GF-D8 (cell line): ENCODE data around the gene TBRG4.

Experiments
- DNase-seq: peaks from one replicate; lab custom pipeline; 2025; lab: John Stamatoyannopoulos, UW

Gene TBRG4

DNA sequence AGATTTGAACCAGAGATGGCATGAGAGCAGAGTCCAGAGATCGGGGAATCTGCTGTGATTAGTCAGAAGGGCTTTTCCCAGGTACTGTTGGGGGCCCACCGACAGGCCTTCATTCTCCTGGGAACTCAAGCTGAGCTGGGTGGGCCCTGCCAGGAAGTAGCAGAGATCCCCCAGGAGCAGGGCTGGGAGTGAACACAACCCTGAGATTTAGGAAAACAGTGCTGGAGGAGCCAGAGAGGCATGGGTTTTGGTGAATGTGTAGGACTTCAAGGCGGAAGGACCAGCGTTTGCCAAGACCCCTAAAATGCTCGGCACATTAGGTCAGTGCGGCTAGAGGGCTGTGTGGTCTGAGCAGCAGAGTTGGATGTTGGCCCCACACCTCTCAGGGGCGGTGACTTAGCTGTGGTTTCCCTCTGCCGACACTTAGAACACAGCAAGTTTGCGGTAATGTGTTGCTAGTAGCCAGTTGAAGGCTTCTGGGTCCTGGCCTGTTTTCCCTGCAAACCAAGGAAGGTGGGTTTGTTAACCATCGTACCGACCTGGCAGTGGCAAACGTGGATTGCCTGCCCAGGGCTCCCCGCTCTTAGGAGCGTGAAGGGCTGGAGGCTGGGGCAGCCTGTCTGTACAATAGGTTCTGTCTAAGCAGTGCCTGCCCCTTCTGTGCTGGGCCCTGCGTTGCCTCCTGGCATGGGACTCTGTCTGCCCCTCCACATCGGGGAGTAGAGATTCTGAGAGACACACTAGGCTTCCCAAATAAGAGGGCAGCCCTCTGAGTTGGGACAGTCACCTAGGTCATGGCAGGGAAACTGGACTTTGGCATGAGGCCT lies 36.8 kb downstream of the TBRG4 start:
- DNase-seq: no peak

DNA sequence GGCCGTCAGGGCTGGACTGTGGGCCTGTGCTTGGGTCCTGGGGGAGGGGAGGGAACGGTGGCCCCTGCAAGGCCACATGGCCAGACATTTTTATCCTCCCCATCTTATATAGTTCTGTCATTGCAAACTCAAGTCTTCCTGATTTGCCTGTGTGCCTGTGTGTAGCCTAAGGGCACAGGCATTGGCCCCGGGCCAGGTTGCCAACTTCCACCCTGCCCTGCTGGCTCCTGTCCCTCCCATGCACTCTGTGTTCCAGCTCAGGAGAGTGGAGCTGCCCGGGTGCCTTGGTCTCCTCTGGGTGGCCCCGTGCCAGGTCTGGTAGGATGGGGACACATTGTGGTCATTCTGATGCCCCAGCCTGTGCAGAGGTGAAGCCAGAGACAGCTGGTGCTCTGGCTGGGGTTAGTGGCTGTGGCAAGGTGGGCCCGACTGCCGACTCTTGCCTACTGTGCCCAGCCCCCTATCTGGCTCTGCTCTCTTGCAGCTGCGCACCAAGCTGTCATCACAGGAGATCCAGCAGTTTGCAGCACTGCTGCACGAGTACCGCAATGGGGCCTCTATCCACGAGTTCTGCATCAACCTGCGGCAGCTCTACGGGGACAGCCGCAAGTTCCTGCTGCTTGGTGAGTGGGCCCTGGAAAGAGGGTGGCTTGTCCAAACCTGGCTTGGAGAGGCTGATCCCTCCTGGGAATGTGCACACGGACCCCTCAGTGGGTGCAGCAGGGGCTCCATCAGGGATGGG lies 37.5 kb downstream of the TBRG4 start:
- DNase-seq: no peak

DNA sequence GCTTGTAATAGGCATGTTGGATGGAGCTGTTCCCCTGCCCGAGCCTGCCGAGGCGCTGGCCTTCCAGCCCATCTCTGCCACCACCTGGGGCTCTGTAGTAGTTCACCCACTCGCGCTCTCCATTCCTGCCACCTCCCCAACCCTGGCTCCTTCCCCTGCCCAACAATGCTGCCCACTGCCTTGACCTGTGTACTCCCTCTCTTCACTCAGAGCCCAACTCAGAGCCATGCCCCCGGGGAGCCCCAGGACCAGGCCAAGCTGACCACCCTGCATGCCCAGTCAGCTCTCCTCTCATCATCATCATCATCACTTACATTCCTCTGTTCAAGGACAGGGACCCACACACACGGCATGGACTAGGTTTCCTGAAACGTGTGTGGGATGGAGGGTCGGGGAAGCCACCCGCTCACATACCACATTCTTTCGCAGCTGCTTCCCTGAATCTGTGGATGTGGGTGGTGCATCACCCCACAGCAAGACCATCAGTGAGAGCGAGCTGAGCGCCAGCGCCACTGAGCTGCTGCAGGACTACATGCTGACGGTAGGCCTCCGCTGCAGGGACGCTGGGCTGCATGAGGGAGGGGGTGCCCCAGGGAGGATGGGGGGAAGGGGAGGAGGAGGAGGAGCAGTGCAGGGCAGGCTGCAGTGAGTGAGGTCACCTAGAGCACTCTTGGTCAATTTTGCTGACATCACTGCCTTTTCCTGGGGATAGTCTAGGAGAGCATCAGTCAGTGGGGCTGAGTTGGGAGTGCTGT lies 38.3 kb downstream of the TBRG4 start:
- DNase-seq: no peak

DNA sequence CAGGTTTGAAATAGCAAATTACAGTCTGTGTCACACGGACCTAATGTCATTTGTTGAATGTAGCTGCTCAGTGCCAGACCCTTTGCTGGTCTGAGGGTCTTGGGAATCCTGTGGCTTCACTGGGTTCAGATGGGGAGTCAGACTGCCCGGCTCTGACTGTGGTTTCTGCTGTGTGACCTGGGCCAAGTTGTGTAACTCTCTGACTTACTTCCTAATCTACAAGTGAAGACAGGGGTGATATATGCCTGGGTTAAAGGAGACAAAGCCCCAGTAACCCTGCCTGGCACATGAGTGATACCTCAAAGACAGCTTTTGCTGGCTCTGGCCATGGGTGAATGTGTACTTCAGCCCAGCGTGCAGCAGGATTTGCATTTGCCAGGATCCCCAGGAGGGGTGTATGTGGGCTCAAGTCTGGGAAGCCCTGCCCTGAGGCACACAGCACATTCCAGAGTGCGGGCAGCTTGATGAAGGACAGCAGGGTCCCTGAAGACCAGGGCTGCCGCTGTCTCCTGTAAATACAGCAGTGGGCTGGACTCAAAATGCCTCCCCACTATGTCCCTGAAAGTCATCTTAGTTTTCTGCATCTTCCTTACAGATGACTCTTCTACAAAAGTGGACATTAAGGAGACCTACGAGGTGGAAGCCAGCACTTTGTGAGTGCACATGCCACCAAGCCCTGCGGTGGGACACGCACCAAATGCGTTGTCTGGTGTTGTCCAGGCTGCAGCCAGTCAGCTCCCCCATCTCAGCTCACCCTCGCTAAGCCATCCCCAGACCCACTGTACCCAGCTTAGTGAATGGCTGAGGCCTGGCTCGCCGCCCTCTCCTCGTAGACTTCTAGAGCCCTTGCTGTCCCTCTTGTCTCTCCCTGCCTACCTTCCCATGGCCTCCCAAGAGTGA lies 39.1 kb downstream of the TBRG4 start:
- peak; percentile 18 for DNase-seq

DNA sequence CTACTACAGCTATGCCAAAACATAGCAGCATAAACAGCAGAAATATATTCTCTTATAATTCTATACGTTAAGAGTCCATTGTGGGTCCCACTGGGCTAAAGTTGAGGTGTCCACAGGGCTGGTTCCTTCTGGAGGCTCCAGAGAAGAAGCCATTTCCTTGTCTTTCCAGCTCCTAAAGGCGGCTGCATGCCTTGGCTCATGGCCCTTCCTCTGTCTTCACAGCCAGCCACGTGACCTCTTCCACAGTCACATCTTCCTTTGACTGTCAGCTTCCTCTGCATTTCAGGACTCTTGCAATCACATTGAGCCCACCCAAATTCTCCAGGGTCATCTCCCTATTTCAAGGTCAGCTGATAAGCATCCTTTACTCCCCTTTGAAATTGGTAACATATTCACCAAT lies 40.0 kb downstream of the TBRG4 start:
- DNase-seq: no peak

DNA sequence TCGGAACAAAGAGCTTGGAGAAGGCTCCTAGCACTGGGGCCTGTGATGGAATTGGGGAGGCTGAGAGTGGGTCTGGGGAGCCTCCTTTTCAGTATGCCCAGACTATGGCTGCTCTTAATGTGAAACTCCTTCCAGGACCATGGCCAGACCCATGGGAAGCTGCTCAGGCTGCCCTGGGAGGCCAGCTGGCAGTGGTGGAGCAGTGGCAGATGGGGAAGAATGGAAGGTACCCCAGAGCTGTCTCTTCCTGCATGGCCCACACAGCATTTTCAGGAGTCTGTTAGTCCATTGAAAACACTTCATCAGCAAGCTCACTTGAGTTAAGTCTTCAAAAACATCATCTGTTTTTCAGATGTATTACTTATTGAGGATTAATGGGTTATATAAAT lies 41.2 kb downstream of the TBRG4 start:
- no peak for DNase-seq

DNA sequence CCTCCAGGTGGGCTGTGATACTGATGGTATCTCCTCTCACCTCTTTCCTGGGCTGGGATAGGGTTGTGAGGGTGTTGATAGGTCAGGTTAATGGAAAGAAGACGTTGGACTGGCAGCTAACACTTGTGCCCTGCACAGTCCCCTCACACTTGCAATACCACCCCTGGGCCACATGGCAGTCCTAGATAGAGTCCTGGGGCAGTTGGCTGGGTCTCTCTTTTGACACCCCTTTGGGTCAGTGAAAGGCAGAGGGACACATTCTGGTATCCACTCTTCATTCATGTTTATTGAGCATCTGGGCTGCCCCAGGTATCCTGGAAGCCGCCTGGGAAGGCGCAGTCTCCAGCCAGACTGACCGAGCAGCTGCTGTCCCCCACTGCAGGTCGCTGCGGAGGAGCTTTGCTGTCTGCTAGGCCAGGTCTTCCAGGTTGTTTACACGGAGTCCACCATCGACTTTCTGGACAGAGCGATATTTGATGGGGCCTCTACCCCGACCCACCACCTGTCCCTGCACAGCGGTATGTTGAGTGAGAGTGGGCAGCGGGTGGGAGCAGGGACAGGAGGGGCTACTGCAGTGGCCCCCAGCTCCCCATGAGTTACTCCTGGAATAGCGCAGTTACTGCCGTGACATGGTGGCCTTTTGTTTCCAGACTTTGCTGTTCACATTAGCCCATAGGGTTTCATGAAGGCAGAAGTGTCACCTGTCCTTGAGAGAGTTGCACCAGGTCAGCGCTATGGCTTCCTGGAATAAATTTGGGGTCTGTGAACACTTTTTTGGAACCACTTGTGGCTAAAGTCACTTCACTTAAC lies 41.8 kb downstream of the TBRG4 start:
- DNase-seq: no peak

DNA sequence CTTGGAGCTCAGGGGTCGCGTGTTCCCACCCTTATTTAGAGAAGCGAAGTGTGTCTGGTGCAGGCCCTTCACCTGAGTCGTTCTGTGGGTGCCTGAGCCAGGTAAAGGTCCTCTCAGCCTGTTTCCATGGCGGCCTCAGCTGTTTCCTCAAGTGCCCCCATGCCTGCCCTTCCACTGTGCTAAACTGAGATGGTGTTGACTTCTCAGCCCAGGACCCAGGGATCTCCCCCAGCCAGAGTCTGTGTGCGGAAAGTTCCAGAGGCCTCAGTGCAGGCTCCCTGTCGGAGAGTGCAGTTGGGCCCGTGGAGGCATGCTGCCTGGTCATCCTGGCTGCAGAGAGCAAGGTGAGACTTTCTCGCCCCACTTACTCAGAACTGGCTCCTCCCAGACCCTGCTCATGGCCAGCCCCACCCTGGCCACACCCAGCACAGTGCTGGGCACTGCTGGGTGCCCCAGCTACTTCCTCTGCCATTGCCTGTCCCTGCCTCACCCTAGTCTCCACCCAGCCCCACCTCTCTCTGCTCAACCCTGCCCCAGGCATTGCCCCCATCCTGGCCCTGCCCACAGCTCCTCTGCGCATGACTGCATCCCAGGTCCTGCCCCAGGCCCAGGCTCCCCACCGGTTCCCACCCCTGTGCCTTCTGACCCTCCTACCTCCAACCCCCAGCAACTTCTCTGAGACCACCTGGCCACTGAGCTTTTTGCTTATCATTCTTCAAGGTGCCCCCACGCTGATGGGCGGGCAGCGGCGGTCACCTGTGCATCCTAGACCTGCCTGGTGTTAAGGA lies 43.1 kb downstream of the TBRG4 start:
- DNase-seq: no peak

DNA sequence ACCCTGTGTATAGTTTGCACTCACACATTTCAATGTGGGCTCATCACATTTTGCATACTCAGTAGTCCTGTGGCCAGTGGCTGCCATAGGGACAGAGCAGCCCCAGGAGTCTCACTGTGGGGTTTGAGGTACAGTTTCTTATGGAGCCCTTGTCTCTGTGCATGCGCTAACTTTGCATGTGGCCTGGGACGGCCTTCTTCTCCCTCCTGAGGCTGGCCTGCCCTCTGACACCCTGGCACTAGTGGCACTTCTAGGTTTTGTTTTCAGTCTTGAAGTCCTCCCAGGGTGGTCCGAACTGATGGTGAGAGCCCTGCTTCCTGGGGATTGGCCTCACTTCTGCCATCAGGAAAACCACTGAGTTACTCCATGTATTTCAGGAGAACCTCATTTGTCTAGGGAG lies 43.9 kb downstream of the TBRG4 start:
- no peak for DNase-seq

DNA sequence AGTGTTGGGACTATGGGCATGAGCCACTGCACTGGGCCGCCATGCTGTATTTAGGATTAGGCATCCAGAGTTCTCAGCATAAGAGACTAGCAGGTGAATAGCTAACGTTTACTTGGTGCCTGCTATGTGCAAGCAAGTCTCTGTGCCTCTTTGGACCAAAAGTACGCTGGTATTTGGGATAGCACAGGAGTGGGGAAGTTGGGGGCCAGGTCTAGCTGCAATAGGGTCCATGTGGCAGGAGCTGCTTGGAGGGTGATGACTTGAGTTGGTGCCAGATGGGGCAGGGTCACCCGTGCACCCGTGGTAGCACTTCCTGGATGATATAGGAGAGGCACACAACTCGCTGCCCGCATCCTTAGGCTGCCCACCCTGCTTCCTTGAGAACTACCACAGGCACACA lies 45.1 kb downstream of the TBRG4 start:
- no peak for DNase-seq

DNA sequence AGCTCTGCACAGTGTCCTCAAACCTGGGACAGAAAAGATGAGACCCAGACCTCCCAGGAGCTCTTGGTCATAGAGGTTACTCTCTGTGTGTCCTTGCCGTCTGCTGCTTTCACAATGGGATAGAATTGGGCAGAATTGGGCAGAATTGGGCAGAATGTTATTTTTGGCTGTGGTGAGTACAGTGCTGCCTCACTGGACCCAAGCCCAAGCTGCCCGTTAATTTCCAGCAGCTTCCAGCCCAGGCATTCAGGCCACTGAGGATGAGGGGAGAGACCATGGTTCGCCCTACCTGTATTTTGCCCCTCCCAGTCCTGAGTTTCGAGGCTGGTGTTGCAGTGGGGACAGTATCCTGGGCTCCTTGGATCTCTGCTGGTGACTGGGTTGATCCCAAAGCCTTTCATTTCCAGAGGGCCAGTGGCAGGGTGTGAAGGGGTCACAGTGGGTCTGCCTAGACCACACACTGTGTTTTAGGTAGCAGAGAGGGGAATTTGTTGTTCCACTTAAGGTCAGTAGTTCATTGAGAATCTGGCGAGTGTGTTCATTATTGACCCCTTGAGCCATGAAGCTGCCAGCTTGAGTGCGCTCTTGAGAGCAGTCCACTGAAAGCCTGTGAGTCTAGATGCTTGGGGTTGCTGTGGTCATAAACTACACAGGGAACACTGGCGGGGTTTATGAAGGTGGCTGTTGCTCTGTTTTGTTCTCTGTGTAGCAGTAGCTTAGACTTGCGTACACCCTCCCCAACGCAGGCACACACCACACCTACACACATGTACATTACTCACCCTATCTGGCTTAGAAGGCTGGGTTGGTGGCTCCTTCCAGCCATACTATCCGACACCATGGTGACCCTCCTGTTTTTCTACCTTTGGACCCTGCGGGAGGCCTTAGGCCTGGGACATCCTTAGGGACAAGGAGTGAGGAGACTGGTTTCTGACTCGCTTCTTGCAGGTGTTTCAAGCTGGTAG lies 46.2 kb downstream of the TBRG4 start:
- no peak for DNase-seq

DNA sequence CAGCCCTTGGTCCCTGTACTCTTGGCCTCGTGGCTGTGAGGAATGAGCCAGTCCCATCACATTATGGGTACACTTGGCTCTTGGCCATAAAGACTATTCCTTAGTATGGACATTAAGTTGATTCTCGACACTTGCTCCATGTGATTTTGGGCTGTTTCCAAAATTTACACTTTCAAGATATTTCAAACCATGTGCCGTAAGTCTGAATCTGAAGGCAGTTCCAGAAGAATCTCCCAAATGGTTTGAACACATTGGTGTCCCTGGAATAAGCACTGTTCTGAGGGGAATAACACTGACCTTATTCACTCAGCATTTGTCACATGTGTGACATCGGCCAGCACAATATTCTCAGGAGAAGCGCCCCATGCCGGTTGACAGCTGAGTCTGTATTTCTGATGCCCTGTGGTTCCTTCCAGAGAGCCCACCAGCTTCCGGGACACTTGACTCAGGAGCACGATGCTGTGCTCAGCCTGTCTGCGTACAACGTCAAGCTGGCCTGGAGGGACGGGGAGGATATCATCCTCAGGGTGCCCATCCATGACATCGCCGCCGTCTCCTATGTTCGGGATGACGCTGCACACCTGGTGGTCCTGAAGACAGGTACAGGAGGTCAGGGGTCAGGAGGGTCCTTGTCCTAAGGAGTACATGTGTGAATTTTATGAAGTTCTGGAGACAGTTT lies 47.3 kb downstream of the TBRG4 start:
- DNase-seq: no peak

DNA sequence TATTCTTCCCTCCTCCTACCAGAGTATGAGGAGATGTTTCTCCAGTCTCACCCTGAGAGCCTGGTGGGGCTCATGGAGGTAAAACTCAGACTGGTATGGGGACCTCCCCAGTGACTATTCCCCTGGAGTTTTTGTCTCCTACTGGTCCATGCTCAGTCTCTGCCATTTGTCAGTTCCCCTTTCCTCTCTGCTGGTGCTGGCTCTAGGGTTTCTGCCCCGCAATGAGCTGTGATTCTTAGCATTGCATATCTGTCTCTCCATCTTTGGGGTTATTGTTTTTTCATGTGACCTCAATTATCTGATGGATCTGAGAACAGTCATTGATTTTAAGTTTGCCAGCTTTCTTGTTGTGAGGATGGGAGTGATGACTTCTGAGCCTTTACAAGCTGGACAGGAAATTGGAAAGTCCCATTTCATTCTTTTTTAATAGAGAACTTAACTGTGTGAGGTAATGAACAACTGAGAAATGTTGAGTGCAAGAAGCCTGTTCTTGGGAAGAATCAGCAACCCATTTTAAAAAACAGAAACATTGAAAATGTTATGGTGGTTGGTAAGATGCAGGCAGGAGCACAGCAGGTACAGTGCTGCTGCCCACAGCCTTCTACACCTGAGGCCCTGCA lies 49.6 kb downstream of the TBRG4 start:
- DNase-seq: no peak

DNA sequence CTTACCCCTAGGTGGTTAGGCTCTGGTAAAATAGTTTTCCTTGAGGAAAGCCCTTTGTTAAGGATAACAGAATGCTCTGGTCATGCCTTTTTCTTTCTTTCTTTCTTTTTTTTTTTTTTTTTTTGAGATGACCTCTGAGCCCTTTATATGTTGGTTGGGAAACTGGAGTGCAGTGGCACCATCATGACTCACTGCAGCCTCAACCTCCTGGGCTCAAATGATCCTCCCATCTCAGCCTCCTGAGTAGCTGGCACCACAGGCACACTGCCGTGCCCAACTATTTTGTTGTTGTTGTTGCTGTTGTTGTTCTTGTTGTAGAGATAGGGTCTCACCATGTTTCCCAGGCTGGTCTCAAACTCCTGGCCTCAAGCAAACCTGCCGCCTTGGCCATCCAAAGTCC lies 50.1 kb downstream of the TBRG4 start:
- DNase-seq: no peak

DNA sequence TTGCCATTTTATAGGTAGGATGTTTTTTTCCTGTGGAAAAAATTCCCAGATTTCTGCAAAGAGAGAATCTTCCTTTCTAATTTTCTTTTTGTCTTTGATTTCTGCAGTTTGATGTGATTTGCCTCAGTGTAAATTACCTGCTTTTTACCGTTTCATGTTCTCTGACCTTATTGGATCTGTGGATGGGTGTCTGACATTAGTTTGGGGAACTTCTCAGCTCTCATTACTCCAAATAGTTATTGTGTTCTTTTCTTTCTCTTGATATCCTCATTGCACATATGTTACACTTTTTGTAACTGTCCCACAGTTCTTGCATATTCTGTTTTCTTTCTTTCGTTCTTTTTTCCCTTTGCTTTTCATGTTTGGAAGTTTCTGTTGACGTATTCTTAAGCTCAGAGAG lies 51.2 kb downstream of the TBRG4 start:
- DNase-seq: no peak

DNA sequence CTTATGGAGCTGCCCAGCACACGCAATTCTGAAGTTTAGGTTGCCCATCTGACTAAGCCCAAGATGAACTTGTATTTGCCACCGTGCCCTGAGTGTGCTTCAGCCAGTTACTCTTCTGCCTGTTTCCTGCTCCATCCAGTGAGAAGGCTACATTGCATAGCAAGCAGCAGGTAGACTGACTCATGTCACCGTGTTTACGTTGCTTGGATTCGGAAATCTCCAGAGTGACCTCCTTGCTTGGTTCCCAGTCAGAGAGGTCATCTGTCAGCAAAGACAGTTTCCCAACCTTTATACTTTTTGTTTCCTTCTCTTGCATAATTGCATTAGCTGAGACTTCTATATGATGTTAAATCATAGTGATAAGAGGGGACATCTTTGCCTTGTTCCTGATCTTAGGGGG lies 53.6 kb downstream of the TBRG4 start:
- DNase-seq: no peak

DNA sequence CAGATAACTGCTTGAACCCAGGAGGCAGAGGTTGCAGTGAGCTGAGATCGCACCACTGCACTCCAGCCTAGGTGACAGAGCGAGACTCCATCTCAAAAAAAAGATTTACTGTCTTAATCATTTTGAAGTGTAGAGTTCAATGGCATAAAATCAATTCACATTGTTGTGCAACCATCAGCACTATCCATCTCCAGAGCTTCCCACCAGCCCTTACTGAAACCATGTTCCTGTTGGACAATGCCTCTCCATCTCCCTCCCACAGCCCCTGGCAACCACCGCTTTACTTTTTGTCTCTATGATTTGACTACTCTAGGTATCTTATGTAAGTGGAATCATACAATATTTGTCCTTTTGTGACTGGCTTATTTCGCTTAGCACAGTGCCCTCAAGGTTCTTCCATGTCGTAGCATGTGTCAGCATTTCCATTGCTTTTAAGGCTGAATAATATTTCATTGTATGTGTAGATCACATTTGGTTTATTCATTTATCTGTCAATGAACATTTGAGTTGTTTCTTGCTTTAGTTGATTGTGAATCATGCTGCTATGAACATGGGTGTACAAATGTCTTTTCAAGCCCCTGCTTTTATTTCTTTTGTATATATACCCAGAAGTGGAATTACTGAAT lies 55.8 kb downstream of the TBRG4 start:
- DNase-seq: no peak
